Left lung (tissue), 10 donors: ENCODE data around the gene CD28. TPM values are rescaled to one million over a fixed set of nuclear protein-coding genes. Genes with fewer than 3 reads are reported as not detected.

Source experiments
- ATAC-seq: fragments of 200-7000 bp; cut with Tn5 transposase; one replicate; pipeline ENCODE4 v1.9.1; 2020; ENCODE audit warnings: moderate library complexity
- DNase-seq, 4 donors: peaks; one replicate each; pipeline ENCODE4 v3.0.0-alpha.2; 2013 to 2020
- H3K27ac ChIP-seq, 2 donors: fragments of 200-600 bp; sonication (generic) in 1 of 2; one replicate each; pipeline versions ENCODE4 v1.5.0 to v1.8.0; 2020 to 2021
- H3K27me3 ChIP-seq, 2 donors: fragments of 200-600 bp; sonication (generic) in 1 of 2; one replicate each; pipeline versions ENCODE4 v1.5.0 to v1.8.0; 2020 to 2021
- H3K36me3 ChIP-seq, 2 donors: fragments of 200-600 bp; sonication (generic) in 1 of 2; one replicate each; pipeline versions ENCODE4 v1.5.0 to v1.8.0; 2020 to 2021
- H3K4me1 ChIP-seq, 2 donors: fragments of 200-600 bp; one replicate each; pipeline ENCODE4 v1.8.0; 2021
- H3K4me3 ChIP-seq, 2 donors: fragments of 200-600 bp; sonication (generic) in 1 of 2; one replicate each; pipeline versions ENCODE4 v1.5.0 to v1.8.0; 2020 to 2021; ENCODE audit warnings: mild to moderate bottlenecking in 1 of 2
- H3K9me3 ChIP-seq, 2 donors: fragments of 200-600 bp; sonication (generic) in 1 of 2; one replicate each; pipeline versions ENCODE4 v1.5.0 to v1.8.0; 2020 to 2021
- intact Hi-C, 2 donors: fragments of 100-400 bp; cut with DNase I; formaldehyde crosslinking; loops; one replicate each; pipeline versions ENCODE4 v1.11.2 to v1.14.2; 2022
- polyA plus RNA-seq, 6 donors: library from polyadenylated mRNA; unstranded; fragments of 120-200 nt; gene quantifications; one replicate each; pipeline ENCODE4 v1.2.1, GENCODE V29; 2013; ENCODE audit not compliant: insufficient read length in 6 of 6
- total RNA-seq, 2 donors: library from RNA; stranded (reverse); fragmentation: NEBNext Ultra II Directional; extraction: Animal tissue kit (Norgen Biotek cat#: 25700); gene quantifications; one replicate each; pipeline ENCODE4 v1.2.1, GENCODE V29; 2021
- TF ChIP-seq, protein P1 (sequence below), 2 donors: fragments of 200-600 bp; sonication (generic) in 1 of 2; IDR thresholded peaks; one replicate each; pipeline versions ENCODE4 v1.5.0 to v1.8.0; 2021; ENCODE audit warnings: antibody characterized with exemption in 2 of 2
- donor health status: DM: no; HTN: yes; CAD: no.
- donor health status: DM: no; HTN: no; CAD: no.

Gene CD28
- total and polyA plus RNA-seq, 8 donors = 1.3 to 4.6 (median 2.4) TPM

DNA sequence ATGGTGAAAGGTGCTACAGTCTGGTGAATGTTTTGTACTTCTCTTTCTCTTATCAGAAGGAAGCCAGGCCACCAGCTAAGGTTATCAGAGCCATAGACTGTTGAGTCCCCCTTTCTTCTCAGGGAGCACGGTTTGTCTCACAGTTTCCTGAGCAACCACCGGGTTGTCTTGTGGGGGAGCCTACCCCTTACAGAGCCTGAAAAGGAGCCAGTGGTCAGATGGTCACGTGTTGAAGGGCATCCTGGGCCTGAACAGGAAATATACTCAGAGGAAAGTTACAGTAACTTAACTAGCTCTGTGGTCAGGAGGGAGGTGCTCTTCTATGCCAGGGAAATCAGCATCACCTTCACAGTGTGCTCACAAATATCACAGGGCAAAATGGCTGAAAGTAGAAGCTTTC, 11.6 kb downstream of the CD28 start:
- Histone ChIP-seq H3K27ac (no peak overlapping the region), H3K4me3 (no peak overlapping the region), H3K9me3 (no peaks in the 10 kb centered on the region), H3K4me1 (peaks cover 0 to 12% of the 10 kb centered on the region in 2 donors), H3K36me3 (no peaks in the 10 kb centered on the region), H3K27me3 (no peaks in the 10 kb centered on the region)
- TF ChIP-seq, protein P1, sequence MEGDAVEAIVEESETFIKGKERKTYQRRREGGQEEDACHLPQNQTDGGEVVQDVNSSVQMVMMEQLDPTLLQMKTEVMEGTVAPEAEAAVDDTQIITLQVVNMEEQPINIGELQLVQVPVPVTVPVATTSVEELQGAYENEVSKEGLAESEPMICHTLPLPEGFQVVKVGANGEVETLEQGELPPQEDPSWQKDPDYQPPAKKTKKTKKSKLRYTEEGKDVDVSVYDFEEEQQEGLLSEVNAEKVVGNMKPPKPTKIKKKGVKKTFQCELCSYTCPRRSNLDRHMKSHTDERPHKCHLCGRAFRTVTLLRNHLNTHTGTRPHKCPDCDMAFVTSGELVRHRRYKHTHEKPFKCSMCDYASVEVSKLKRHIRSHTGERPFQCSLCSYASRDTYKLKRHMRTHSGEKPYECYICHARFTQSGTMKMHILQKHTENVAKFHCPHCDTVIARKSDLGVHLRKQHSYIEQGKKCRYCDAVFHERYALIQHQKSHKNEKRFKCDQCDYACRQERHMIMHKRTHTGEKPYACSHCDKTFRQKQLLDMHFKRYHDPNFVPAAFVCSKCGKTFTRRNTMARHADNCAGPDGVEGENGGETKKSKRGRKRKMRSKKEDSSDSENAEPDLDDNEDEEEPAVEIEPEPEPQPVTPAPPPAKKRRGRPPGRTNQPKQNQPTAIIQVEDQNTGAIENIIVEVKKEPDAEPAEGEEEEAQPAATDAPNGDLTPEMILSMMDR (IDR thresholded peaks at IDR 0.05) = no peak
- intact Hi-C loops = no loop called here
- ATAC-seq = no peak
- DNase-seq = no peak

DNA sequence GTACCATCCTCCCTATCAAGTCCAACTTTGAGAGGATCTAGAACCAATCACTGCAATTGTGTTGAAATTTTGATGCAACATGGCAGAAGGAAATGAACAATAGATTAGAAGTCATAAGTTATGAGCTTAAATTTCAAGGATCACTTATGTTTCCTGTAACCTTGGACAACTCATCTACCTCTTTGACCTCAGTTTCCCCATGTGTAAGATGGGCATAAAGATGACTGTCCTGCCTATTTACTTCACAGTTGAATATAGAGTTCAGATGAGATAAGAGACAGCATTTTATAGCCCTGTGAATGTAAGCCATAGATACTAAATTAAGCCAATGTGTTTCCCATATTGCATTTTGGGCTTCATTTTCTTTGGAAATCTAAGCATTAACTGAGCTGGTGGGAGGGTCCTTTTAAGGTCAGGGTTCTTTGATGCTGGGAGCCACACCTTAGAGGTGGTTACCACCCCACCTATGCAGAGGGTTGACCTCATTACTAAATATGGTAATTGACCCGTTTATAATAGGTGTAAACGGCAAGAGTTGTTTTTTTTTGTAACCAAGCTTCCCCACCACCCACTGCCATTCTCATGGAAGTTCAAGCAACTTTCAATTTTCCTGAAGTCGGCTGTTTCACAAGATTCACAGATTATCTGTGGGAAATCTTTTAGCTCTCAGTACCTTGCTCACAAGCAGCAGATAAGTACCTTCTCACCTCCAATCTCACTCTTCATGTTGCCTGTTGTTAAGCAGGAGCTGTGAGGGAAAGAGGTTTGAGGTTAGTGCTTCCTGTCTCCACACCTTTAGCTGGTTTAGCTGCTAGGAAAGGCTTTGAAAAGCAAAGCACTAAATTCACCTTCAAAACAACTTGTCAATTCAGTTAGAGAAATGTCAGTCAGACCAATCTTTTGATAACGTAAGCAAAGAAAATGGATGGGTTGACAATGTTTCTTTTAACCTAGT, 13.3 kb downstream of the CD28 start:
- ATAC-seq = no peak
- Histone ChIP-seq H3K27ac (no peak overlapping the region), H3K4me3 (no peak overlapping the region), H3K27me3 (no peaks in the 10 kb centered on the region), H3K9me3 (no peaks in the 10 kb centered on the region), H3K4me1 (peaks cover 0 to 12% of the 10 kb centered on the region in 2 donors), H3K36me3 (no peaks in the 10 kb centered on the region)
- TF ChIP-seq, protein P1 (IDR thresholded peaks at IDR 0.05) = no peak
- intact Hi-C loops = no loop called here
- DNase-seq = no peak

DNA sequence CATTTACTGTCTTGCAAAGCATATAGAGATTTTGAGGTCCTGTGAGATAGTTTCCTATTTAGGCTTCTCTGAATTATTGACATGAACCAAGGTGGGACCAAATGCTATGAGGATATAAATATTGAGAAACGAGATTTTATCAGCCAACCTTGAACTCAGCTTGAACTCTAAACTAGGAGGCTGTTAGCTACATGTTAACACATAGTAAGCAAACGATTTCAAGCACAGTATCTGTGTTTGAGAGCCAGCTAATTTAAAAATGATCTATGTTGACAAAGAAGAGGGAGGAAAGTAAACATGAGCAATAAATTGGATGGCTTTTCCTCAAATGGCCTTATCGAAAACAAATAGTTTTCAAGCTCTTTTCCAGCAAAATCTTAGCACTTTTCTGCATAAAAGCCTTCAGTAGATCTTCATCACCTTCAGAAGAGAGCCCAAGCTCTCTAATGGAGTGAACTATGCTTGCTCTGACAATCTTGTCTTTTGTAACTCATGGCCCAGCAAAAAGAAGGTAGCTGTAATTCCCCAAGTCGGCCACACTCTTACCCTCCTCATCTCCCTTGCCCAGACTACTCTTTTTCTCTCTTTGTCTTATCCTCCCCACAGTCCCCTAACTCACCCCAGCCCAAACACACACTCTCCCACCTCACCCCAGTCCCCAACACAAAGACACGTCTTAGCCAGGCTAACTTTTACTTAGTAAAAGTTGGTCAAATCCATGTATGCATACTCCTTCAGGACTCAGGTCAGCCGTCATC, 14.7 kb downstream of the CD28 start:
- no peaks in the 10 kb centered on the region for H3K27me3 ChIP-seq
- peaks cover 0 to 12% of the 10 kb centered on the region in 2 donors for H3K4me1 ChIP-seq
- TF ChIP-seq, protein P1 (IDR thresholded peaks at IDR 0.05) = no peak
- ATAC-seq (no peak), DNase-seq (no peak)
- intact Hi-C loops = no loop called here
- no peak overlapping the region for H3K4me3 ChIP-seq
- no peak overlapping the region for H3K27ac ChIP-seq
- H3K9me3 ChIP-seq = no peaks in the 10 kb centered on the region
- no peaks in the 10 kb centered on the region for H3K36me3 ChIP-seq

DNA sequence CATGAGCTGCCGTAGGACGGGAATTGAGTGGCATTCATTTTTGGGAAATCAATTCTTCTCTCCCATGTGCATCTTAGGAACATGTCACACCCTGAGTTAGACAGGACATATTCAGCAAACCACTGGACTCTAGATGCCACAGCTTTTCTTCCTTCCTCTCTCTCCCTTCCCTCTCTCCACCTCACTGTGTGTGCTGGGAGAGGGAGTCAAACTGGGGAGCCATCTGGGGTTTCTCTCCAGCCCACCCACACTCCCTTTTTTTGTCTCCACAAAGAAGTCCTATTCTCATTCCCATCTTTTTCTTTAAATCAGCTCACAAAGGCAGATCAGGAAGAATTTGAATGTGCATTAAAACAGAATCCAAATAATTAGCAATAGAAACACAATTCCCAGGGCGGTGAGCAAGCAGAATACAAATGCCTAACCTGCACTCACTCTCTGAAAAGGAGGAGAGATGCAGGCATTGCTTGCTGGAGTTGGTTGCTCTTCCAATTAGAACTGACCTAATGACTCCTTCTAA, 15.4 kb downstream of the CD28 start:
- no peak for DNase-seq
- H3K36me3 ChIP-seq = no peaks in the 10 kb centered on the region
- no peak for ATAC-seq
- H3K27ac ChIP-seq = no peak overlapping the region
- peaks cover 0 to 12% of the 10 kb centered on the region in 2 donors for H3K4me1 ChIP-seq
- intact Hi-C loops = no loop called here
- no peak overlapping the region for H3K4me3 ChIP-seq
- no peaks in the 10 kb centered on the region for H3K27me3 ChIP-seq
- TF ChIP-seq, protein P1 (IDR thresholded peaks at IDR 0.05) = no peak
- H3K9me3 ChIP-seq = no peaks in the 10 kb centered on the region

DNA sequence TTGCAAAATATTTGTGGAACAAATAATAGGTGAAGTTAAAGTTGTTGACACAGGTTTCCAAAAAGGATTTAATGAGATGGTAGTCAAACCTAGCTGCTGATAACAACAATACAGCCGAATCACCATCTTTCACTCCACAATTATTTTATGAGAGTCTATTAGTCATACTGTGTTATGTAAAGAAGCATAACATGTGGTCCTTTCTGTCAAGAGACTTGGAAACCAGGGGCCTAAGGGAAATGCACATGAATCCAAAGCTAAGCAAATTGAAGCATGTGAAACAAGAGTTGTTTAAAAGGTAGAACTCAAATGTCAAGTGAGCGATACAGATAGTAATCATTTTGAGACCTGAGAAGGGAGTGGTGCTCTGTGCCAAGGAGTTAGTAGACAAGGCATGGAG, 16.0 kb downstream of the CD28 start:
- DNase-seq (no peak), ATAC-seq (no peak)
- H3K9me3 ChIP-seq = no peaks in the 10 kb centered on the region
- no peaks in the 10 kb centered on the region for H3K27me3 ChIP-seq
- TF ChIP-seq, protein P1 (IDR thresholded peaks at IDR 0.05) = no peak
- peaks cover 0 to 12% of the 10 kb centered on the region in 2 donors for H3K4me1 ChIP-seq
- intact Hi-C loops = no loop called here
- H3K27ac ChIP-seq = no peak overlapping the region
- H3K4me3 ChIP-seq = no peak overlapping the region
- H3K36me3 ChIP-seq = no peaks in the 10 kb centered on the region
